Activated CD4-positive, alpha-beta T cell treated with anti-CD3 and anti-CD28 coated beads, Interleukin-10, Interleukin-2, amounts not matched to agents 100 ng/mL and 50 ng/mL, durations not matched to agents 16 hours and 8 hours (primary cell): ENCODE results near the gene LZTR1.
"Not testable (repeated sequence)": the region's sequence is repeated elsewhere in the genome, so short reads cannot be mapped to it uniquely, and the experiment has no call there.

Experiments used
- DNase-seq: peaks from one replicate; pipeline ENCODE4 v3.0.0-alpha.2; 2020

The LZTR1 gene

DNA sequence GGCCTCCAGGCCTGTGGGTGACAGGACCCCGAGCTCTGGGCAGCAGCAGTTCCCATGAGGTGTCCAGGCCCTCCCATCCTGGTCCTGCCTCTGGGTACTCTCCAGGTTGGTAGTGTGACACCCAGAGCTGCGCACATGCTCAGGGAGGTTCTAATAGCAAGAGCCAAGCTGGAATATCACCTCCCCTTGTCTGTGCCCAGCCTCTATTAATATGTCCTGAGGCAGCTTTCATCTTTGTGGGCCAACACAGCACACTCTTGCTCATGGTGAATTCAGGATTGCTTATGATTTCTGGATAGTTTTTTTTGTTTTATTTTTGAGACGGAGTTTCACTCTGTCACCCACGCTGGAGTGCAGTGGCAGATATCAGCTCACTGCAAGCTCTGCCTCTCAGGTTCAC lies 36.2 kb downstream of the LZTR1 start:
- no peak for DNase-seq

DNA sequence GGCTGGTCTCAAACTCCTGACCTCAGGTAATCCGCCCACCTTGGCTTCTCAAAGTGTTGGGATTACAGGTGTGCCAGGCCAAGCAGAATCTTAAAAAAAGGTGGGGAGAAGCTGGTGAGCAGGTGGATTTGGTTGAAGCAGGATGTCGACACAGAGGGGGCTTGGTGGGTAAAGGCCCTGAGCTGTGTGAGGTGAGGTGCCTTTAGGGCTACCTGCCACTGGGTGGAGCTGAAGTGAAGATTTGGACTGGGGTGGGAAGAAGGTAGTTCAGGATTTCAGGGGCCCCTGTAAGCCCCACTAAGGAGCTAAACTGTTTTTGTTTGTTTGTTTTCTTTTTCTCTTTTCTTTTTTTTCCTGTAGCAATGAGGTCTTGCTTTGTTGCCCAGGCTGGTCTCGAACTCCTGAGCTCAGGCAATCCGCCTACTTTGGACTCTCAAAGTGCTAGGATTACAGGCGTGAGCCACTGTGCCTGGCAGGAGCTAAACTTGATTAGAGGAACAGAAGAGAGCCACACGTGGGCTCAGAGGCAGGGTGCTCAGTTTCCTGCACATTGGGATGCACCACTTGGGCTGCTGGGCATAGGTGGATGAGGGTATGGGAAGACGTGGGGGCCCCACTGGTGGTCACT lies 38.8 kb downstream of the LZTR1 start:
- peak; percentile 31 for DNase-seq

DNA sequence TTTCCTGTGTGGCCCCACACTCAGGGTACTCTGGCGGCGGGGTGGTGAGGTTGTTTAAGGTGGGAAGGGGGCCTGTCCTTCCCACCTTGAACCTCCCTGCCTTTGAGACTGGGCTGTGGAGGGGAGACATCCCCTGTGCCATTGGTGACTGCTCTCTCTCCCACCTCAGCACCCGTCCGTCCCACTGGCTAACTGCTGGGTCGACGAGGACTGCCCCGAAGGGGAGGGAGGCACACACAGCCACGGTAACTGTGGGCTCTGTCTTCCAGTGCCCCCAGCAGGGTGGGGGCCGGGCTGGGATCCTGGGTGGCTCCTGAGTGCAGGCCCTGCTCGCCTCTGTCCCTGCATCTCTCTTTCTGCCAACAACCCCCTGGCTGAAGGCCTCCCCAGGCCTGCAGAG lies 40.4 kb downstream of the LZTR1 start:
- no peak for DNase-seq

DNA sequence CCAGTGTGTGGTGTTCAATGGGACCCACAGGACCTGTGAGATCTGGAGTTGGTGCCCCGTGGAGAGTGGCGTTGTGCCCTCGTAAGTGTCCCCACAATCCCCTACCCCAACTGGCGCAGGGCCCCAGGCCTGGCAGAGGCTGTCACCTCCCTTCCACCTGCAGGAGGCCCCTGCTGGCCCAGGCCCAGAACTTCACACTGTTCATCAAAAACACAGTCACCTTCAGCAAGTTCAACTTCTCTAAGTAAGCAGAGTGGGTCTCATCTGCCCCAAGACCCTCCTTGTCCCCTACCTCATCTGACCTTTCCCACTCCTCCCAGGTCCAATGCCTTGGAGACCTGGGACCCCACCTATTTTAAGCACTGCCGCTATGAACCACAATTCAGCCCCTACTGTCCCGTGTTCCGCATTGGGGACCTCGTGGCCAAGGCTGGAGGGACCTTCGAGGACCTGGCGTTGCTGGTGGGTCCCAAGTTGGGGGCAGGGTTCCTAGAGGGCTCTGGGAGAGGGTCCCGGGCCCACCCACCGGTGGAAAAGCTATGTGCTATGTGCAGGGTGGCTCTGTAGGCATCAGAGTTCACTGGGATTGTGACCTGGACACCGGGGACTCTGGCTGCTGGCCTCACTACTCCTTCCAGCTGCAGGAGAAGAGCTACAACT lies 41.0 kb downstream of the LZTR1 start:
- DNase-seq = no peak

DNA sequence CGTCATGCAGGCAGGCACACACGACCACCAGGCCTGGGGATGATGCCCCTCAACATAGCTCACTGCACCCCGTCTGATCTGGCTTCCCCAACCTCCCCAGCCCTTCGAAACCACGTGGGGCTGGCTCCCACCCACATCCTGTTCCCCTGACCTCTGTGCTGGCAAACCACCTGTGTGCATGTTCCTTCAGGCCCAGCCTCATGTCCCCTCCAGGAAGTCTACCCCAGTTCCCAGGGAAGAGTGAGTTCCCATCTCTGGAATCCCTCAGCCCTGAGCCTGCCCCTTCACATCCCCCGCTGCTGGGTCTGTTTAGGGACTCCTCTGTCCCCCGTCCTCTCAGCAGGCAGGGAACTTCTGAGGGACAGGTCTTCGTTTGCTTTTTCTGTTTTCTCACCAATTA lies 43.2 kb downstream of the LZTR1 start:
- DNase-seq = no peak

DNA sequence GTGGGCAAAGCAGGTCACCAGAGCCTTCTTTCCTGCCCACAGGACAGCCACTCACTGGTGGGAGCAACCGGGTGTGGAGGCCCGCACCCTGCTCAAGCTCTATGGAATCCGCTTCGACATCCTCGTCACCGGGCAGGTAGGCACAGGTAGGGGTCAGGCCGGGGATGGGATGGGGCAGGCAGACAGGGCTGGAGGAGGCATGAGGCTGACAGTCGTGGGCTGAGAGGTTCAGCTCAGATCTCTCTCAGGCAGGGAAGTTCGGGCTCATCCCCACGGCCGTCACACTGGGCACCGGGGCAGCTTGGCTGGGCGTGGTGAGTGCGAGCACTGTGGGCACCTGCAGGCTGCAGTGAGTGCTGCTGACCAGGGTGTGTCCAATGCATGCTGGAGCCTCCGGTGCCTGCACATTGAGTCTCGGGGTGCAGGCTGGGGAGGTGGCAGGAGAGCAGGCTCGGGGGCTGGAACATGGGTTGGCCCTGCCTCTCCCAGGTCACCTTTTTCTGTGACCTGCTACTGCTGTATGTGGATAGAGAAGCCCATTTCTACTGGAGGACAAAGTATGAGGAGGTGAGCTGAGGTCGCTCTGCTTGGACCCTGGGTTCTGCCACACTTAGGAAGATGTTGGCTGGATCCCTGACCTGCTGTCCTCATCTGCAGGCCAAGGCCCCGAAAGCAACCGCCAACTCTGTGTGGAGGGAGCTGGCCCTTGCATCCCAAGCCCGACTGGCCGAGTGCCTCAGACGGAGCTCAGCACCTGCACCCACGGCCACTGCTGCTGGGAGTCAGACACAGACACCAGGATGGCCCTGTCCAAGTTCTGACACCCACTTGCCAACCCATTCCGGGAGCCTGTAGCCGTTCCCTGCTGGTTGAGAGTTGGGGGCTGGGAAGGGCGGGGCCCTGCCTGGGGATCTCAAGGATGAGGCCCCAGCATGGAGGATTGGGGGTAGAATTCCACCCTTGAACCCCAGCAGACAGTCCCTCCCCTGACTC lies 44.0 kb downstream of the LZTR1 start:
- no peak for DNase-seq

DNA sequence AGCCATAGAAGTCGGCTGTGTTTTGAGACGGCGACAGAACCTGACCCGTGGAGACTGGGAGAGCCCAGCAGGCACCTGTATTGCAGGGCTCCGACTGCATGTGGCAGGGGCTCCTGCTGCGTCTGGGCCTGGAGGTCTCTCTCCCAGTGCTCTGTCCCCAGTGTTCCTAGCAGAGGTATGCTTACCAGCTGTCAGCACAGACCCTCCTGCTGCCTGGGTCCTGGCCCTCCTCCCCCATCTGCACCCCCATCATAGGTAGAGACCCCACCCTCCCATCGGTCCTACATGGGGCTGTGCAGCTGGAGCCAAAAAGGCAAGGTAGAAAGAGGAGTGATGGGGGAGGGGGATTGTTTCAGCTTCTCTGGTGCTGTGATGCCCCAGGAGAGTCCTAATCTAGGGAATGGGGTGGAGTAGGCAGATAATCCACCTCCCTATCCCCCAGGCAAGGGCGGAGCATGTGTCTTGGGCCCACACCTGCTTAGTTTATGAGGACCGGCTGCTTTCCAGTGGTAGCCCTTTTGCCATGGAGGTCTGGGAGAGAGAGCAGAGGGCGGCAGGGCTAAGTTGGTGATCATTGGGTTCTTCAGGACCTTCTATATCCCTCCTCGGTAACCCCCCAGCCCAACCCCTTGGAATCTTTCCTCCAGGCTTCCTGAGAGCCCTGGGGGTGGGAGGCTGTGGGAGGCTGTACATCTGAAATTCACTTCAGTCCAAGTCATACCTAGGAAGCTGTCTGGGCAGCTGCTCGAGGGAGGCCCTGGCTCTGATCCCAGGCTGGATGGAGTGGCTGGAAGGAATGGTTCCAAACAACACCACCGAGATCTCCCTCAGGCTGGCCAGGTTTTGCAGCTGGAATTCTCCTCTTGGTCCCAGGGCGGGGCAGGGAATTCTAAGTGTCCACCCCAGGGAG lies 44.9 kb downstream of the LZTR1 start:
- no peak for DNase-seq

DNA sequence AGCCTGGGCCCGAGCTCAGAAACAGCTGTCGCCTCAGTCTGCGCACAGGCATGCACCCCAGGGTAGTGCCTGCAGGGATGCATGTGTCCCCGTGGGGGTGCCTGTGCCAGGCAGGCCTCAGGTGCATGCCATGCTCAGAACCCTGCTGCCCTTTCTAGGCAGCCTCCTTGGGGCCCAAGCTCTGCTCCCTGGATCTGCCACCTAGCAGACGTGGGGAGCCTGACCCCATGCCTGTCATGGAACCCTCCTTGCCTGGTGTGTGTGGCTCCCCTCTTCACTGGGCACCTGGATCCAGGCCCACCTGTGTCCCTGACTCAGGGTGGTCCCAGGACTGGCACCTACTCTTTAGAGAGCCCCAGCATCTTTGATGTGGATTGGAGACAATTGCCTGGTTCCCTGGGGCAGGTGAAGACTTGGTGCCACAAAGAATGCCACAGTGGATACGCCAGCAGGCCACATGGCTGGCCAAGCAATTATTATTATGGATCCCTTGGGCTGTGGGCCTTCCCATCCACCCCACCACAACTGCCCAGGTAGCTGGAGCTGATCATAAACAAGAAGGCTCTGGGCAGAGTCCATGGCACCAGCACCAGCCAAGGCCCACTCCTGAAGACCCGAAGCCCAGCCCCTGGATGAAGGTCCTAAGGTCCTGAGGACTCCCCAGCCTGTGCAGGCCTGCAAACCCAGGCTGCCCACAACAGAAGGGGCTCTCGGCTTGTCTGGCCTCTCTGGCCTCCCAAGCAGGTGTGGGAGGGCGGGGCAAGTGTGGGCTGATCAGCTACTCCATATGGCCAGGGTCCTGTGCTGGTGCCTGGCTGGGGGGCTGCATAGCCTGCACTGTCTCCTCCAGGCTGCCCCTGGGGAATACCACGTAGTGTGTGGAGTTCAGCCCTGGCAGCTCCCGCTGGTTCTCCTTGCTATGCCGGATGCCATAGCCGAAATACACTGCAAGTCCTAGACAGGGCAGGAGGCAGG lies 46.5 kb downstream of the LZTR1 start:
- DNase-seq = no peak

DNA sequence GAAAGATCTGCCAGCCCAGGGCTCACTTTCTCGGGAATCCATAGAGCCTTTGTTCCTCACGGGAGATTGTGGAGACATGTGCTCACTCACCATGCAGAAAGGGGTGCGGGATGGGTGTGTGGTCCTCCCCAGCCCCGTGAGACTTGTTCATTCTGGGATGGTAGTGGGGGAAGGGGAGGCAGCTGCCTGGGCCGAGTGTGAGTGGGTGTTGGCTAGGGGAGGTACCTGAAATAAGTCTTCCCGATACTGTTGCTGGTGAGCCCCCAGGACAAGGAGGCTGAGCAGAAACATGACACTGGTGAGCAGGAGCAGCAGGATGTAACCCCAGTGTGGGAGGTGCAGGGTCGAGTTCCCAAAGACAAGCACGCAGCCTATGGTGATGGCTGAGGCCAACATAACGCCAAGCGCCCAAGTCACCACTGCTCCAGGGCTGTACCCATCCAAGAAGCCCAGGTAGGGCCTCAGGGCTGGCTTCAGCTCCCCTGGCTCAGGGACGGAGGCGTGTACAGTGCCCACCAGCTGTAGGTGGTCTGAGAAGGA lies 47.5 kb downstream of the LZTR1 start:
- DNase-seq = no peak

DNA sequence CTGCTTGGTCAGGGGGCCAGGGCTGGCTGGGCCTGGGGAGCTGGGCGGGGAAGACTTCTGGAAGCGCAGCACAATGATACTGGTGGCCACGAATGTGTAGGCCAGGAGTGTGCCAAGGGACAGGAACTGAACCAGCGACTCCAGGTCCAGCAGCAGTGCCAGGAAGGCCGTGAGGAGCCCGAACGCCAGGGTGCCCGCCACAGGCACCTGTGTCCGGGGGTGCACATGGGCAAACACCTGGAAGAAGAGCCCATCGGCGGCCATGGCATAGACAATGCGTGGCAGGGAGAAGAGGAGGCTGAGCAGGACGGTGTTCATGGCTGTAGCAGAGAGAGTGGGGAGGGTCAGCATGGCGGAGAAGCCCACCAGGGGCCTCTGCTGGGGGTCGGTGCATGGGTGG lies 47.9 kb downstream of the LZTR1 start:
- no peak for DNase-seq

DNA sequence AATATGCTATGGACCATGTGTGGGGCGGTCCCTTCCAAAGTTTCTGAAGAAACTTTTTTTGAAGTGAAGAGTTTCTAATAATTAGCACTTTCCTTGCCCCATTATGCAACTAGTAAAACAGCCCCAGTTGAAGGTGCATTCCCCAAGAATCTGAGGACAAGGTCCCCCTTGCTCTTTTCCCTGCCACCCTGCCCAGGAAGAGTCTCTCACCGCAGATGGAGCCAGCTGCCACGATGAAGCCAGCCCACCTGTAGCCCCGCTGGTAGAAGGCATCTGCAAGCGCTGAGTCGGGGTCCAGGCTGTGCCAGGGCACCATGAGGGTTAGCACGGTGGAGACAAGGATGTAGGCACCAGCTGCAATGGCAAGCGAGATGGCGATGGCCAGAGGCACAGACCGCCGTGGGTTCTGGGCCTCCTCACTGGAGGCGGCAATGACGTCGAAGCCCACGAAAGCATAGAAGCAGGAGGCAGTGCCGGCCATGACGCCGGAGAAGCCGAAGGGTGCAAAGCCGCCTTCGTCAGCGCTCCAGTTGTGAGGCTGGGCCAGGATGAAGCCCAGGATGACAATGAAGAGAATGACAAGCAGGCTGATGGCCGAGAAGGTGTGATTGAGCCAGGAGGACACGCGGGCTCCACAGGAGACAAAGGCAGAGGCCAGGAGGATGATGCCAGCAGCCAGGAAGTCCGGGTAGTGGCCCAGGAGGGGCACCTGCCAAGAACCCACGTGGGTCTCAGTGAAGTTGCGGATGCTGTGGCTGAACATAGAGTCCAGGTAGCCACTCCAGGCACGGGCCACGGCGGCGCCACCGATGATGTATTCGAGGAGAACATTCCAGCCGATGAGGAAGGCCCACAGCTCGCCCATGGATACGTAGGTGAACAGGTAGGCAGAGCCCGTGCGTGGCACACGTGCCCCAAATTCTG lies 48.8 kb downstream of the LZTR1 start:
- no peak for DNase-seq

DNA sequence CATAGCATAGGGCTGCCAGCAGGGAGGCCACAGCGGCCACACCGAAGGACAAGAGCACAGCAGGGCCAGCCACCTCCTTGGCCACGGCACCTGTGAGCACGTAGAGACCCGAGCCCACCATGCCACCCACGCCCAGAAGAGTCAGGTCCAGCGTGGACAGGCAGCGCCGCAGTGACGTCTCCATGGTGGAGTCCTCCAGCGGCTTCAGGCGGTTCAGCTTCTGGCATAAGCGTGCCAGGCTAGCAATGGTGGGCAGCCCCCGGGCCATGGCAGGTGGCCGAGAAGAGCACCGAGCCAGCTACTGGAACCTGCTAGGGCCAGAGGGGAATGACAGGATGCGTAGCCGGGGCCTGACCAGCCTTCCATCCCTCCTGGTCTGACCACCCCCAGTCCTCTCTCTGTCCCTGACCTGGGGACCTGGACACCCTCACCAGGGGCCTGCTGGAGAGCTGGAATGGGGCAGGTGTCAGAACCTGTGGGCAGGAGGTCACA lies 49.5 kb downstream of the LZTR1 start:
- no peak for DNase-seq

DNA sequence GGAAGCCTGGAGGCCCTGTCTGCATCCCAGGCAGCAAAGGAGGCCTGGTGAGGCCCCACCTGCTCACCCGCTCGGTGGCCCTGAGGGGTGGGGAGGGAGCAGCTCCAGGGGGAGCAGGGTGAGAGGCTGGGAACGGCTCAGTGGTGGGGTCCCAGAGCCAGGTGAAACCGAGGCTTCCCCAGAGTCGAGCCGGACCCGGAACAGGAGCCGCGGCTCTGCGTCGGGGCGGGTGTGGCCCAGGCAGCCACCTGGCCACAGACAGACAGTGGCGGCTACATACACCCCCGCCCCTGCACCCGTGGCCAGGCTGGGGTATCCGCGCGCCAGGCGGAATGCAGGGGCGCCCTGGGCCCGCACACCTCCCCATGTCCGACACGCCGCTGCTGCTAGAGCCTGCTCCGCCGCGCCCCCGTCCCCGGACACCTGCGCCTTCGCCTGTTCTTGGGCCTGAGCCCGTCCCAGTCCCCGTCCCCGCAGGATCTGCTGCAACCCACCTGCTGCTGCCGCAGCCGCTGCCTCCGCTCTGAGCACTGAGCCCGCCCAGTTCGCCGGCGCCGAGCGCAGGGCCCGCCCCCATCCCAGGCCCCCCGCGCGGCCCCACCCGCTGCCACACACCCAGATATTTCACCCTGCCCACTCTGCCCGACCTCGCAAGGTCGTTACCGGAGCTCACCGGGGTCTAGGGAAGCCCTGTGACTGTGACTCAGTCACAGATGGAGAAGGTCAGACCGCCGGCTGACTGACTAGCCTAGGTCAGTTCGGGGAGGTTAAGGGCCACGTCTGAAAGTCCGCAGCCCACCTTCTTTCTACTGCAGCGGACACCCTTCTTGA lies 50.2 kb downstream of the LZTR1 start, which contains the start of gene SLC7A4:
Gene SLC7A4 (minus strand): TSS at position 525 of the 831 bp plus-strand sequence. CDS start 749 bp downstream, outside the sequence.
- DNase-seq = no peak

DNA sequence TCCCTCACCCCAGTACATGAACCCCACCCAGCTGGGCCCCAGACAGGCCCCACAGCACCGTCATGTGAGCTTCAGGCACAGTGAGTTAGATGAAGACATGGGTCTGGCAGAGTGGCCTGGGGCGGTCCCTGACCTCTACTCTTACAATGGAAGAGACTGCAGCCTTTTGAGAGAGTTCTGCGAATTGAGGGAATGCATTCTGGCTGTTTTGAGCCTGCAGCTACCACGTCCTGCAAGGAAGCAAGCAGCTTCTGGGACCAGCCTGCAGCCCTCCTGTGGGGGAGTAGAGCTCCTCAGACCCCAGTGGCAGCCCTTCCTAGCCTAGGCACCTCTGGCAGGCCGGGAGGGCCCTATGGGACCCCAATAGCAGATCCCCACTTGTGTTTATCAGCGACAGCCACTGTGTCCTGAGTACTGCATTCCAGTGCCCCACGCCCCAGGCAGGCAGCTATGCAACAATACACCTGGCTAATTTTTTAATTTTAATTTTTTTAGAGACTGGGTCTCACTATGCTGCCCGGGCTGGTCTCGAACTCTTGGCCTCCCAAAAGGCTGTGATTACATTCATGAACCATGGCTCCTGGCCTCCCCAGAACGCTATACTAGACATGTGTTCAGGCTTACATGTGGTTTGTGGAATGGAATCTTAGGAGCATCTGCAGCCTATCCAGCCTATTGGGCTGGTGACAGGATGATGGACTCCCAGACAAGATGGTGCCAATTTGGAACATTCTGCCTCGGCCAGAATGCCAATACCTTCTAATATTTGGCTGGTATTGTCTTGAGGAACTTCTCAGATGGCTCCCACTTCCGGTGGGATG lies 51.0 kb downstream of the LZTR1 start:
- DNase-seq = no peak

DNA sequence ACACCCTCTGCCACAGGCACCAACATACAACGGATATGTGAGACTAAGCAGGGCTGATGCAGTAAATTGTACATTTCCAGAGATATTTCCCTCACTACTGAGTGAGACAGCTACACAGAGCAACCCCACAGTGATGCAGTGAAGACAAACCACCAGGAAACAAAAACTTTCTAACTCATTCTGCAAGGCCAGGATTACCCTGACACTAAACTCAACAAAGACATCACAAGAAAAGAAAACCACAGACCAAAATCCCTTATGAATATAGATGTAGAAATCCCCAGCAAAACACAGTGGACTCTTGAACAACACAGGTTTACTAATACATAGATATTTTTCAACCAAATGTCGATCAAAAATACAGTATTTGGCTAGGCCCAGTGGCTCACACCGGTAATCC lies 51.8 kb downstream of the LZTR1 start:
- peak; percentile 19 for DNase-seq

DNA sequence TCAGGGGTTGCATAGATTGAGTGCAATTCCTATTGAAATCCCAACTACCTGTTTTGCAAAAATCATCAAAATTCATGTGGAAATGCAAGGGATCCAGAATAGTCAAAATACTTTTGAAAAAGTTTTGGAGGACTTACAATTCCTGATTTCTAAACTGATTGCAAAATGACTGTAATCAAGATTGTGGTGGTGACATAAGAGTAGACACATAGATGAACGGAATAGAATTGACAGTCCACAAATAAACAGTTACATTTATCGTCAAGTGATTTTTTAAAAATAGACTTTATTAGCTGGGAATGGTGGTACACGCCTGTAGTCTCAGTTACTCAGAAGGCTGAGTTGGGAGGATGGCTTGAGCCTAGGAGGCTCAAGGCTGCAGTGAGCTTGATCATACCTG lies 52.9 kb downstream of the LZTR1 start:
- no peak for DNase-seq

DNA sequence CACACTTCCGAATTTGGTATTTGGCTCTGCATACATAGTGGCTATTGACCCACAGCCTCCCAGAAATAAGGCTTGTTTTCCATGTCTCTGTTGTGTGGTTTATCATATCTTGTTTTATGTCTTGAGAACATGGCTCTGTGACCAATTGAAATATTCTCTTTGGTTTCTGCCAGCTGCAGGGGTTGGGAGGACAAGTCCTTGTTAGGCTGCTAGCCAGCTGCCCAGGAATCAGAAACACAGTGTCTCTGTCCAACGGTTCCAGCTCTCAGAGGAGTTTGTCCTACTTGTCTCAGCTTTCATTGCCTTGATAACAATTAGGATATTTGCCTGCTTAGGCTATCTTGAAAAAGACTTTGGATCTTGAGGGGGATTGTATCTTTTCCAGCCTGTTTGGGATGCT lies 56.3 kb downstream of the LZTR1 start:
- no peak for DNase-seq

DNA sequence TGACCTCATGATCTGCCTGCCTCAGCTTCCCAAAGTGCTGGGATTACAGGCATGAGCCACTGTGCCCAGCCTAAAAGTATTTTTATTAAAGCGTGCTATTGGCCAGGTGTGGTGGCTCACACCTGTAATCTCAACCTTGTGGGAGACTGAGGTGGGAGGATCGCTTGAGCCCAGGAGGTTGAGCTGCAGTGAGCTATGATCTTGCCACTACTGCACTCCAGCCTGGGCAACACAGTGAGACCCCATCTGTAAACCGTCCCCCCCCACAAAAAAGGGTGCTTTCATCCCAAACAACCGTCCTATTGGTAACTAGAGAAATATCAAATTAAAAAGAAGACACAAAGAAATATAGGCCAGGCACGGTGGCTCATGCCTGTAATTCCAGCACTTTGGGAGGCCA lies 57.1 kb downstream of the LZTR1 start:
- DNase-seq = not testable (repeated sequence)
